Neural cell (in vitro differentiated cells): Measurements from ENCODE around the gene NTN3. TPM values are rescaled to one million over a fixed set of nuclear protein-coding genes. Genes with fewer than 3 reads are reported as not detected.

Source experiments
- H2AFZ ChIP-seq: fragments of 200-600, 300-800 bp; sonication (generic), shearing (Covaris generic); 2 replicates; pipeline ENCODE4 v1.6.0; 2014; ENCODE audit warnings: low read depth, mild to moderate bottlenecking, antibody characterized with exemption, low read length, moderate library complexity
- H3F3A ChIP-seq: fragments of 200-600 bp; shearing (Covaris generic); 2 replicates; pipeline ENCODE4 v1.6.1; 2016; ENCODE audit warnings: mild to moderate bottlenecking, moderate library complexity, mixed read lengths, antibody characterized with exemption, low read length; ENCODE audit not compliant: insufficient read depth, poor library complexity, severe bottlenecking
- H3K27ac ChIP-seq: fragments of 200-600, 300-800 bp; sonication (generic), shearing (Covaris generic); 2 replicates; pipeline ENCODE4 v1.5.1; 2014; ENCODE audit warnings: mild to moderate bottlenecking, low read length, moderate library complexity
- H3K27me3 ChIP-seq: fragments of 300-800, 200-600 bp; sonication (generic), shearing (Covaris generic); 2 replicates; pipeline ENCODE4 v1.6.0; 2014; ENCODE audit warnings: mild to moderate bottlenecking, low read depth, low read length, moderate library complexity; ENCODE audit not compliant: insufficient read depth
- H3K36me3 ChIP-seq: fragments of 300-800, 200-600 bp; sonication (generic), shearing (Covaris generic); 2 replicates; pipeline ENCODE4 v1.5.1; 2014; ENCODE audit warnings: mild to moderate bottlenecking, antibody characterized with exemption, low read length, moderate library complexity; ENCODE audit not compliant: insufficient read depth
- H3K4me2 ChIP-seq: fragments of 300-800, 200-600 bp; sonication (generic), shearing (Covaris generic); 2 replicates; pipeline ENCODE4 v1.6.0; 2014; ENCODE audit warnings: mild to moderate bottlenecking, low read length
- H3K4me3 ChIP-seq: fragments of 300-800, 200-600 bp; sonication (generic), shearing (Covaris generic); 2 replicates; pipeline ENCODE4 v1.5.1; 2014; ENCODE audit warnings: mild to moderate bottlenecking, low read length, moderate library complexity
- H3K79me2 ChIP-seq: fragments of 200-600 bp; shearing (Covaris generic); replicated peaks from 2 replicates; pipeline ENCODE4 v1.6.0; 2014; ENCODE audit warnings: mild to moderate bottlenecking, low read length, moderate library complexity; ENCODE audit not compliant: insufficient read depth
- H3K9ac ChIP-seq: fragments of 300-800, 200-600 bp; sonication (generic), shearing (Covaris generic); 2 replicates; pipeline ENCODE4 v1.6.1; 2016; ENCODE audit warnings: mild to moderate bottlenecking, low read length, mixed read lengths
- H3K9me2 ChIP-seq: fragments of 200-600 bp; shearing (Covaris generic); 2 replicates; pipeline ENCODE4 v1.6.1; 2016; ENCODE audit warnings: mild to moderate bottlenecking, low read length, mixed read lengths; ENCODE audit not compliant: insufficient read depth
- H3K9me3 ChIP-seq: fragments of 200-600, 300-800 bp; sonication (generic), shearing (Covaris generic); 2 replicates; pipeline ENCODE4 v1.6.1; 2016; ENCODE audit warnings: mild to moderate bottlenecking, mixed run types, low read length, moderate library complexity, mixed read lengths
- H4K20me1 ChIP-seq: fragments of 200-600 bp; shearing (Covaris generic); 2 replicates; pipeline ENCODE4 v1.6.1; 2016; ENCODE audit warnings: mild to moderate bottlenecking, mixed run types; ENCODE audit not compliant: insufficient read depth
- CTCF ChIP-seq: fragments of 450-650 bp; IDR thresholded peaks from 2 replicates; pipeline ENCODE4 v1.5.1; 2014; ENCODE audit warnings: antibody characterized with exemption, mild to moderate bottlenecking, moderate library complexity; ENCODE audit not compliant: poor library complexity, severe bottlenecking
- MXI1 ChIP-seq: fragments of 450-650 bp; conservative IDR thresholded peaks from 2 replicates; pipeline ENCODE4 v1.6.1; 2014; ENCODE audit warnings: antibody characterized with exemption, mild to moderate bottlenecking; ENCODE audit not compliant: poor library complexity, severe bottlenecking
- RAD21 ChIP-seq: fragments of 450-650 bp; conservative IDR thresholded peaks from 2 replicates; pipeline ENCODE4 v1.6.1; 2014; ENCODE audit warnings: antibody characterized with exemption, mild to moderate bottlenecking, moderate library complexity
- REST ChIP-seq: IDR thresholded peaks from 2 replicates; pipeline ENCODE4 v1.6.1; 2012; ENCODE audit warnings: borderline replicate concordance
- SMC3 ChIP-seq: fragments of 450-650 bp; conservative IDR thresholded peaks from 2 replicates; pipeline ENCODE4 v1.6.1; 2014; ENCODE audit warnings: antibody characterized with exemption, mild to moderate bottlenecking, moderate library complexity; ENCODE audit not compliant: poor library complexity
- TAF1 ChIP-seq: IDR thresholded peaks from 2 replicates; pipeline ENCODE4 v1.6.1; 2012; ENCODE audit warnings: low read depth
- polyA plus RNA-seq: library from polyadenylated mRNA; depleted of rRNA; stranded (reverse); fragments of >200 nt; gene quantifications from 2 replicates; pipeline ENCODE4 v1.2.3, GENCODE V29; 2014

The NTN3 gene
- polyA plus RNA-seq, 1 donor from 2014 or later, result 1.2 TPM

- Histone ChIP-seq H3K79me2 (no peaks in the 10 kb centered on the region), H3F3A (no peaks in the 10 kb centered on the region), H3K4me2 (no peak overlapping the region), H3K9me2 (no peaks in the 10 kb centered on the region), H4K20me1 (no peaks in the 10 kb centered on the region), H3K27ac (no peak overlapping the region), H3K4me3 (no peak overlapping the region), H3K9me3 (no peaks in the 10 kb centered on the region), H2AFZ (no peak overlapping the region), H3K27me3 (peaks cover 6% of the 10 kb centered on the region), H3K9ac (no peak overlapping the region), H3K36me3 (no peaks in the 10 kb centered on the region)
- no peak for TF ChIP-seq CTCF
- TF ChIP-seq RAD21, result no peak
- no peak for TF ChIP-seq SMC3
- no peak for TF ChIP-seq REST
Measured at GRCh38 chr16:2465653-2466415, 5.3 kb upstream of the NTN3 start.

GRCh38 chr16:2466667-2467527 lies 4.2 kb upstream of the NTN3 start:
- no peak overlapping the region for H3K4me2 ChIP-seq
- no peaks in the 10 kb centered on the region for H4K20me1 ChIP-seq
- TF ChIP-seq MXI1 (no peak), TAF1 (no peak), SMC3 (no peak), CTCF (no peak), RAD21 (no peak)
- peaks cover 6% of the 10 kb centered on the region for H3K27me3 ChIP-seq
- H3K4me3 ChIP-seq, result no peak overlapping the region
- no peaks in the 10 kb centered on the region for H3K9me3 ChIP-seq
- H3K36me3 ChIP-seq, result no peaks in the 10 kb centered on the region
- H3K9me2 ChIP-seq, result no peaks in the 10 kb centered on the region
- no peaks in the 10 kb centered on the region for H3F3A ChIP-seq
- no peak overlapping the region for H3K9ac ChIP-seq
- H3K27ac ChIP-seq, result no peak overlapping the region
- H3K79me2 ChIP-seq, result no peaks in the 10 kb centered on the region
- no peak overlapping the region for H2AFZ ChIP-seq
